SKM-1 treated with dmso at 0.1 percent for 144 hours (cell line): ENCODE data around the gene SLIT3.

ENCODE experiments used
- DNase-seq: peaks from one replicate; lab custom pipeline; 2025; ENCODE audit not compliant: unreplicated experiment; lab: John Stamatoyannopoulos, UW

Gene SLIT3

GRCh38 chr5:169299663-169300467 lies 1.1 kb downstream of the SLIT3 start:
- DNase-seq = no peak

GRCh38 chr5:169299191-169299662 lies 1.7 kb downstream of the SLIT3 start:
- no peak for DNase-seq

- no peak for DNase-seq
Observed at GRCh38 chr5:169298193-169298592, 2.7 kb downstream of the SLIT3 start.

GRCh38 chr5:169296419-169297143 lies 4.4 kb downstream of the SLIT3 start:
- DNase-seq = no peak

- DNase-seq = no peak
Observed at GRCh38 chr5:169295306-169295705, 5.6 kb downstream of the SLIT3 start.

- no peak for DNase-seq
Observed at GRCh38 chr5:169294621-169295020, 6.3 kb downstream of the SLIT3 start.

GRCh38 chr5:169291877-169292276 lies 9.1 kb downstream of the SLIT3 start:
- no peak for DNase-seq

- no peak for DNase-seq
Observed at GRCh38 chr5:169290895-169291294, 10.0 kb downstream of the SLIT3 start.

GRCh38 chr5:169289520-169289919 lies 11.4 kb downstream of the SLIT3 start:
- DNase-seq = no peak

GRCh38 chr5:169288066-169288930 lies 12.6 kb downstream of the SLIT3 start:
- DNase-seq = no peak

- no peak for DNase-seq
Observed at GRCh38 chr5:169287529-169287928, 13.4 kb downstream of the SLIT3 start.

GRCh38 chr5:169286572-169287300 lies 14.2 kb downstream of the SLIT3 start:
- no peak for DNase-seq

GRCh38 chr5:169283887-169284286 lies 17.1 kb downstream of the SLIT3 start:
- DNase-seq = no peak

GRCh38 chr5:169281625-169282024 lies 19.3 kb downstream of the SLIT3 start:
- no peak for DNase-seq

GRCh38 chr5:169280696-169281095 lies 20.2 kb downstream of the SLIT3 start:
- DNase-seq = no peak

- no peak for DNase-seq
Observed at GRCh38 chr5:169280286-169280685, 20.7 kb downstream of the SLIT3 start.

- DNase-seq = no peak
Observed at GRCh38 chr5:169279125-169279524, 21.8 kb downstream of the SLIT3 start.

GRCh38 chr5:169273881-169274280 lies 27.1 kb downstream of the SLIT3 start:
- no peak for DNase-seq

GRCh38 chr5:169273451-169273850 lies 27.5 kb downstream of the SLIT3 start:
- no peak for DNase-seq

- DNase-seq = no peak
Observed at GRCh38 chr5:169272731-169273427, 28.1 kb downstream of the SLIT3 start.
